T-cell (primary cell): Measurements from ENCODE around the gene NPR1. TPM values are rescaled to one million over a fixed set of nuclear protein-coding genes. Genes with fewer than 3 reads are reported as not detected.

ENCODE experiments used
- ATAC-seq, 4 experiments: fragments of 200-7000 bp in 3 of 4; fragments of 150-1000 bp in 1 of 4; cut with Tn5 transposase; replicated peaks in 1 of 4; 1 replicate in 3 of 4; 2 replicates in 1 of 4; pipeline ENCODE4 v1.10.0; 2021; ENCODE audit warnings: moderate library complexity in 3 of 4, mild to moderate bottlenecking in 2 of 4, moderate number of reproducible peaks in 1 of 4
- CTCF ChIA-PET, 2 donors: fragments of 300-600 bp; sonication (Branson Sonifier 250); formaldehyde crosslinking; loops; one replicate each; lab custom pipeline; 2022; ENCODE audit warnings: antibody characterized with exemption in 2 of 2; lab: Charles Lee
- POLR2A ChIA-PET, 2 donors: fragments of 300-600 bp; sonication (Branson Sonifier 250); formaldehyde crosslinking; loops; one replicate each; lab custom pipeline; 2022; ENCODE audit warnings: antibody characterized with exemption in 2 of 2; lab: Charles Lee
- DNase-seq, 35 experiments: peaks; one replicate each; pipeline versions ENCODE4 v3.0.0 to v3.0.0-alpha.2; 2013 to 2023
- H3K27ac ChIP-seq: one replicate; pipeline ENCODE4 v1.5.1; 2013; ENCODE audit warnings: low read length
- H3K27me3 ChIP-seq, 2 experiments: replicated peaks in 1 of 2; 1 replicate in 1 of 2; 2 replicates in 1 of 2; pipeline versions ENCODE4 v1.6.1 to v1.7.0; 2013; ENCODE audit warnings: low read length in 1 of 2, mixed read lengths in 1 of 2; ENCODE audit not compliant: control insufficient read depth in 2 of 2, insufficient read depth in 2 of 2; ENCODE audit errors: extremely low read depth in 1 of 2
- H3K36me3 ChIP-seq, 2 donors: 1 replicate in 1 of 2; 2 replicates in 1 of 2; pipeline versions ENCODE4 v1.6.1 to v1.7.0; 2013; ENCODE audit warnings: low read length in 1 of 2; ENCODE audit not compliant: control insufficient read depth in 2 of 2, insufficient read depth in 1 of 2; ENCODE audit errors: extremely low read depth in 1 of 2
- H3K4me1 ChIP-seq, 2 experiments: 1 replicate in 1 of 2; 2 replicates in 1 of 2; pipeline versions ENCODE4 v1.6.1 to v1.7.0; 2013; ENCODE audit warnings: low read length in 2 of 2, mixed read lengths in 1 of 2; ENCODE audit not compliant: insufficient read depth in 2 of 2, control insufficient read depth in 1 of 2; ENCODE audit errors: extremely low read depth in 1 of 2
- H3K4me3 ChIP-seq, 2 donors: 1 replicate in 1 of 2; 2 replicates in 1 of 2; pipeline versions ENCODE4 v1.5.1 to v1.7.0; 2013; ENCODE audit warnings: mild to moderate bottlenecking in 2 of 2, low read length in 1 of 2, moderate library complexity in 1 of 2; ENCODE audit not compliant: control insufficient read depth in 1 of 2; ENCODE audit errors: extremely low read depth in 1 of 2
- H3K9me3 ChIP-seq: 2 replicates; pipeline ENCODE4 v1.7.0; 2013
- H3K27ac Mint-ChIP-seq, 2 donors: one replicate each; pipeline ENCODE4 v1.8.0; 2020 to 2021; ENCODE audit warnings: mild to moderate bottlenecking in 2 of 2, mixed read lengths in 2 of 2
- H3K27me3 Mint-ChIP-seq, 2 donors: one replicate each; pipeline ENCODE4 v1.8.0; 2021 to 2022; ENCODE audit warnings: mixed read lengths in 2 of 2
- H3K36me3 Mint-ChIP-seq: one replicate; pipeline ENCODE4 v1.8.0; 2021; ENCODE audit warnings: mixed read lengths
- H3K4me1 Mint-ChIP-seq, 3 donors: one replicate each; pipeline ENCODE4 v1.8.0; 2020 to 2022; ENCODE audit warnings: mixed read lengths in 3 of 3, mild to moderate bottlenecking in 1 of 3
- H3K4me3 Mint-ChIP-seq, 3 donors: one replicate each; pipeline ENCODE4 v1.8.0; 2020 to 2022; ENCODE audit warnings: mild to moderate bottlenecking in 3 of 3, mixed read lengths in 3 of 3, moderate library complexity in 3 of 3
- H3K9me3 Mint-ChIP-seq, 3 donors: one replicate each; pipeline ENCODE4 v1.8.0; 2020 to 2022; ENCODE audit warnings: mixed read lengths in 3 of 3
- WGBS: methylation state at CpG from one replicate; pipeline ENCODE4 v1.1.5; 2013; ENCODE audit warnings: missing lambda C conversion rate; ENCODE audit not compliant: insufficient coverage; 5-methylcytosine and 5-hydroxymethylcytosine counted together
- total RNA-seq, 35 experiments: library from RNA in 6 of 35; stranded (reverse) in 6 of 35; fragments of 120-200 nt in 1 of 35; gene quantifications; one replicate each; pipeline versions ENCODE4 v1.2.1 to v1.2.4 and lab custom pipeline; 2013 to 2026

Gene NPR1
- total RNA-seq, 5 donors from 2014 or later (not counting 1 experiment from before 2014, with no cell fraction given) = 0.23 to 0.44 (median 0.35) TPM; not detected in 2

DNA sequence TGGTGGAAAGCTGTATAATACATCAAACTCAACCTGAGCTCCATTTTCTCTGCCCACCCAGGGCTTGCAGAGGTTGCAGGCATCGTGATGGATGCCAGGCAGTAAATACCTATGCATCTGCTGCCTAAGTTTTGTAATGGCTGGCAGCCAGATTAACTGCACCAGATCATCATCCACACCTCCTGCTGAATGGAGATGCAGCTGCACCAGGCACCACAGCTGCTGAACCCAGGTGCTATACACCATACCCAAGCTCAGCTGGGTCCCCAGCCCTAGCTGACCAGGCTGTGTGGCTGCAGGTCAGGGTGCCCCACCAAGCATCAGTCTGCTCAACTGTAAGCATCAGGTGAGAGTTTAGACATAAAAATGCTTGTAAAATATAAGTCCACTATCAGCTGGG is 26.7 kb upstream of the NPR1 start:
- peaks cover 27 to 33% (median 31%) of the 10 kb centered on the region in 3 donors for H3K4me1 Mint-ChIP-seq
- H3K27ac Mint-ChIP-seq = no peak overlapping the region
- WGBS = no CpG with 5 or more reads among the region's 1 CpG
- H3K9me3 Mint-ChIP-seq = no peaks in the 10 kb centered on the region
- Histone ChIP-seq H3K9me3 (no peaks in the 10 kb centered on the region), H3K27me3 (no peaks in the 10 kb centered on the region), H3K4me3 (no peak overlapping the region), H3K4me1 (peaks cover 16 to 37% of the 10 kb centered on the region in 2 experiments), H3K27ac (no peak overlapping the region), H3K36me3 (peaks cover 0 to 7% of the 10 kb centered on the region in 2 donors)
- ChIA-PET CTCF (interaction anchor here in 1 of 2 donors (0.6 kb wide), 1 partner anchor 24 kb away, joined by 6 read pairs; no protein-coding TSS in a partner anchor), POLR2A (interaction anchor here (1.0 to 1.1 kb wide), 2 partner anchors 14 to 17 kb away, joined by 3 read pairs; no protein-coding TSS in a partner anchor)
- H3K27me3 Mint-ChIP-seq = no peaks in the 10 kb centered on the region
- DNase-seq = no peak
- H3K4me3 Mint-ChIP-seq = no peak overlapping the region
- H3K36me3 Mint-ChIP-seq = peaks cover 6% of the 10 kb centered on the region
- ATAC-seq = no peak

DNA sequence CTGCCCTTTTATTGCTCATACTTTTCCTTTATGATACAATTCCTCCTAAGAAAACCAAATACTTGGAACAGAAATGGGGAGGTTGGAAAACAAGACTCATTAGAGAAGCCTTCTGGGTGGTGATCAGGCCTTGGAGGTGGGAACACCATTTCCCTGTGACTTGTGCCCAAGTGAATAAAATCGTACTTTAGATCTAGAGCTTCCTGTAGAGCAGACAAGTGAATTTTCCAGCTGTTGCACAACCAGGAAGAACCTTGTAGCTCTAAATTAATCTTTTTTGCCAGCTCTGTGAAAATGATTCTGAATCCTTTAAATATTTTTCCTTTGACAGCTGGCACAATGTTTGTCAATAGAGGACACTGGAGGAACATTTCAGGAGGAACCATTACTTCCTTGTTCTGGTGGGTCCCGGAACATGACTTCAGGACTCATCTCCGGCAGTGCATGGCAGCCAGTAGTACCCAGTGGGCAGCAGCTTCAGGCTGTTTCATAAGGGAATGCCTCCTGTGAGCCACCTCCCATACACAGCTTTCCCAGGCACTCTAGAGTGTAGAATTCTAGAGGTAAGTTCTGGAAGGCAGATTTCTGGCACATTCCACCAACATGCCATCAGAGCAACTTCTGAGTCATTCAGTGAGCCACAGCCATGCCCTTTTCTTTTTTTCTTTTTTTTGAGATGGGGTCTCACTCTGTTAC is 25.5 kb upstream of the NPR1 start:
- Mint-ChIP-seq H3K27ac (no peak overlapping the region), H3K36me3 (no peaks in the 10 kb centered on the region), H3K27me3 (no peaks in the 10 kb centered on the region), H3K4me1 (peaks cover 21% of the 10 kb centered on the region in 3 donors), H3K4me3 (no peak overlapping the region), H3K9me3 (no peaks in the 10 kb centered on the region)
- Histone ChIP-seq H3K4me1 (peaks cover 16 to 30% of the 10 kb centered on the region in 2 experiments), H3K9me3 (no peaks in the 10 kb centered on the region), H3K36me3 (no peaks in the 10 kb centered on the region), H3K27ac (no peak overlapping the region), H3K27me3 (no peaks in the 10 kb centered on the region), H3K4me3 (no peak overlapping the region)
- ATAC-seq (no peak), DNase-seq (peak in 1 of 35 experiments; percentile 8)
- WGBS = 83% methylated on average over 2 of the region's 3 CpGs
- POLR2A ChIA-PET = no interaction called here
- CTCF ChIA-PET = interaction anchor here in 1 of 2 donors (0.7 kb wide), 1 partner anchor 19 kb away, joined by 3 read pairs; the partner anchor contains the start of gene CHTOP

DNA sequence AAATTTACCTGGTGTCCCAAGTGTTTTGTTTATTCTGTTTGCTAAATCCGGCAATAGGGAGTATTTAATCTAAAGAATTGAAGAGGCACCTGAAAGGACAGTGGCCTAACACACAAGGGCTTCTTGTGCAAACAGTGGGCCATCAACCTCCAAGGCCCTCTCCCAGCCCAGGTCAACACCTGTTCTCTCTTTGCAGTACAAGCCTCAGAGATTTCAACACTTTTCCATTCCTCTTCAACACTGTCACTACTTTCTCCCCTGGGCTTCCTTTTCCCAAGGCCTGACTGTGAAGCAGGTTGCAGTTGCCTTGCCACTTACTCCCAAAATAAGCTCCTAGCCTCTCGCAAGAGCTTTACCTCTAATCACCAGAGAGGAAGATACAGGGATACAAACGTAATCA is 23.2 kb upstream of the NPR1 start:
- peaks cover 14 to 17% (median 15%) of the 10 kb centered on the region in 3 donors for H3K4me1 Mint-ChIP-seq
- H3K4me3 ChIP-seq = no peak overlapping the region
- no peak overlapping the region for H3K4me3 Mint-ChIP-seq
- no peaks in the 10 kb centered on the region for H3K36me3 Mint-ChIP-seq
- DNase-seq (no peak), ATAC-seq (no peak)
- POLR2A ChIA-PET = interaction anchor here in 1 of 2 donors (0.7 kb wide), 1 partner anchor 1356 kb away, joined by 7 read pairs; no protein-coding TSS in a partner anchor
- peaks cover 5 to 25% of the 10 kb centered on the region in 2 experiments for H3K4me1 ChIP-seq
- H3K27me3 ChIP-seq = no peaks in the 10 kb centered on the region
- CTCF ChIA-PET = interaction anchor here in 1 of 2 donors (0.6 kb wide), 1 partner anchor 11 kb away, joined by 3 read pairs; no protein-coding TSS in a partner anchor
- H3K27ac Mint-ChIP-seq = peak overlapping the region in 1 of 2 donors; percentile 6
- no peaks in the 10 kb centered on the region for H3K9me3 Mint-ChIP-seq
- no peak overlapping the region for H3K27ac ChIP-seq
- H3K36me3 ChIP-seq = peaks cover 0 to 4% of the 10 kb centered on the region in 2 donors
- WGBS = no CpG with 5 or more reads among the region's 3 CpGs
- H3K9me3 ChIP-seq = no peaks in the 10 kb centered on the region
- no peaks in the 10 kb centered on the region for H3K27me3 Mint-ChIP-seq

DNA sequence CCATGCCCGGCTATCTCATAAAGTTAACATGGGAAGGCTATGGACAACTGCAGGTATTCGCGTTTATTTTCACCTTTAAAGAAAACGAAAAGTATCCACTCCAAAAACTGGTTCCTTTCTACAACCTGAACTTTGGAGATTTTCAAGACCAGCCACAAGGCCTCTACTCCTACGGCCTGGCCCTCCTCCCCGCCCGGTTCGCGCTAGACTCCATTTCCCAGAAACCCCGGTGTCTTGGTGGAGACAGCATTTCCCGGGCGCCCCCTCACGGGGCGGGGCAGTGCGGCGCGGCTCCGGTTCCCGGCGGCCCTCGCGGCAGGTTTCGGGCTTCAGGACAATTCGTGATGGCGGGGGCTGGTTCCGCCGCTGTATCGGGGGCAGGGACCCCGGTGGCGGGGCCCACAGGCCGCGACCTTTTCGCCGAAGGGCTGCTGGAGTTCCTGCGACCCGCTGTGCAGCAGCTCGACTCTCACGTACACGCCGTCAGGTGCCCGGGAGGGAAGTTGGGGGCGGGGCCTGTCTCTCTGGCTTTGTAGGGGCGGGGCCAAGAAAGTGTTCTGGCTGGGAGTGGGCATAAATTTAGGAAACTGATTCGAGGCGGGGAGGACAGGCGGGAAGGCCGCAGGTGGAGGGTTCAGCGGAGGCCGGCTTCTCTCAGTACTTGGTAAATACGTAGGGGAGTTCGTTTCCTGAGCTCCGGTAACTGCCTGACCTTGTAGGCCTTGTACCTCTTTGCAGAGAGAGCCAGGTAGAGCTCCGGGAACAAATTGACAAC is 19.9 kb upstream of the NPR1 start, which contains the start of gene SNAPIN:
SNAPIN (plus strand) TSS at position 304 of the 775 bp plus-strand sequence; CDS start at position 345, 41 bp downstream.
- CTCF ChIA-PET = interaction anchor here in 1 of 2 donors (2.1 kb wide), 1 partner anchor 25 kb away, joined by 6 read pairs; the partner anchor contains the start of gene CHTOP
- Mint-ChIP-seq H3K27me3 (no peaks in the 10 kb centered on the region), H3K9me3 (no peaks in the 10 kb centered on the region), H3K27ac (peak within 1 kb of the TSS; percentile 93 to 94), H3K4me3 (peak within 1 kb of the TSS; percentile 92 to 94 (median 94)), H3K4me1 (peaks cover 16 to 18% (median 17%) of the 10 kb centered on the region in 3 donors), H3K36me3 (peaks cover 15% of the 10 kb centered on the region)
- Histone ChIP-seq H3K4me3 (peak within 1 kb of the TSS; percentile 79 to 80), H3K4me1 (peaks cover 5 to 22% of the 10 kb centered on the region in 2 experiments), H3K27ac (peak within 1 kb of the TSS; percentile 61), H3K36me3 (peaks cover 14 to 31% of the 10 kb centered on the region in 2 donors), H3K9me3 (no peaks in the 10 kb centered on the region), H3K27me3 (no peaks in the 10 kb centered on the region)
- under 1% methylated on average over 49 of the region's 53 CpGs for WGBS
- DNase-seq (peak; percentile 73 to 93 (median 84)), ATAC-seq (peak; percentile 95 to 99 (median 98))
- POLR2A ChIA-PET = interaction anchor here in 1 of 2 donors (0.5 to 2.1 kb wide), 2 partner anchors 24 to 69 kb away, joined by 4 to 9 read pairs; partner anchors contain the start of genes CHTOP and INTS3

DNA sequence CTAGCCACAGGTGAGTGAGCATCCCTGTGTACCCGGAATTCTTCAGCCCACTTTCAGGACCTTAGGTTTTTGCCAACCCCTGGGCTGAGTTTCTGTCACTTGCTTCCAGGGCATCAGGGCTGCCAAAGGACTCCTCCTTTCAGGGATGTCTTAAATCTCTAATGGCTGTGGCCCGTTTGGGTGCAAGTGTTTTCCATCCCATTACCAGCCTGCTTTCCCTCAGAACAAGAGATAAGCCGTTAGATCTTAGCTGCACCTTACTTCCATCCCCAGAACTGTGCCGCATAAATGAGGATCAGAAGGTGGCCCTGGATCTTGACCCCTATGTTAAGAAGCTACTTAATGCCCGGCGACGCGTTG is 19.3 kb upstream of the NPR1 start:
- H3K27me3 ChIP-seq = no peaks in the 10 kb centered on the region
- ATAC-seq (no peak), DNase-seq (no peak)
- peaks cover 5 to 22% of the 10 kb centered on the region in 2 experiments for H3K4me1 ChIP-seq
- Mint-ChIP-seq H3K9me3 (no peaks in the 10 kb centered on the region), H3K27ac (peak overlapping the region; percentile 93 to 94), H3K27me3 (no peaks in the 10 kb centered on the region), H3K36me3 (peaks cover 19% of the 10 kb centered on the region), H3K4me3 (peak overlapping the region; percentile 92 to 94 (median 94)), H3K4me1 (peaks cover 16 to 18% (median 17%) of the 10 kb centered on the region in 3 donors)
- H3K36me3 ChIP-seq = peaks cover 14 to 36% of the 10 kb centered on the region in 2 donors
- peak overlapping the region; percentile 79 to 80 for H3K4me3 ChIP-seq
- WGBS = 0% methylated on average over 3 of the region's 8 CpGs
- H3K9me3 ChIP-seq = no peaks in the 10 kb centered on the region
- peak overlapping the region; percentile 61 for H3K27ac ChIP-seq
- ChIA-PET CTCF (interaction anchor here in 1 of 2 donors (2.1 kb wide), 1 partner anchor 25 kb away, joined by 6 read pairs; the partner anchor contains the start of gene CHTOP), POLR2A (interaction anchor here (1.1 to 2.1 kb wide), 2 partner anchors 11 to 25 kb away, joined by 3 to 9 read pairs; partner anchors contain the start of gene CHTOP (in 1 of the 2))
